Smooth muscle cell of the brain vasculature (primary cell): ENCODE measurements around the gene SFXN2.
"Not testable (repeated sequence)": the region's sequence is repeated elsewhere in the genome, so short reads cannot be mapped to it uniquely, and the experiment has no call there.

Experiments
- DNase-seq: peaks from one replicate; pipeline ENCODE4 v3.0.0-alpha.2; 2012; ENCODE audit warnings: low read depth, low spot score

Gene SFXN2

DNA sequence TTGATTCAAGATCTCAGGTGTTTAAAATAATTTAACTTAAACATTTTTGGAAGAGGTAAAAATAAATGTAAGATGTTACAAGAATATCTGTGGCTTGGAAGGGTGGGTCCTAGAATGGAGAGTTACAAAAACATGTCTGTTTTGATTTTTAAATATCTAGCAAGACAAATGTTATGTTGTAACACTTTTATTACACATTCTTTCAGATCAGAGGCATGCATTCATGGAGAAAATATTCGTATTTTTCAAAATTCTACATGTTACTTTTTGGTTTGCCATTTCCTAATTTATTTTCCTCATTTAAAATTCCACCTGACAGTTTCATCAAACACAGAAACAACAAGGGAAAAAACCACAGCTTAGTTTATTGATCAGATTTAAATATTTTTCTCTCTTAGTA lies 39.3 kb downstream of the SFXN2 start:
- DNase-seq: no peak

DNA sequence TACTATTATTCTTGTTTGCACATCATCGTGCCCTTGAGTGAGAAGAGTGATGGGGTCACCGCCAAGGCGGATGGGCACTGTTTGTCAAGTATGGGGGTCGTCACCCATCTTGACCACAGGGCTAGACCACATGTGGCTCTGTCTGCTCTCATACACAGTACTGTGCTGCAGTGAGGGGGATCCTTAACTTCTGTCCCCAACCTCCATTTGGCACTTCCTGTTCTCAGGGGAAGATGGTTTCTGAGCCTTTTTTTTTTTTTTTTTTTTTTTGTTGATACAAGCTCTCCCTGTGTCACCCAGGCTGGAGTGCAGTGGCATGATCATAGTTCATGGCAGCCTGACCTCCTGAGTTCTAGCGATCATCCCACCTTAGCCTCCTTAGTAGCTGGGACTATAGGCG lies 42.9 kb downstream of the SFXN2 start:
- no peak for DNase-seq

DNA sequence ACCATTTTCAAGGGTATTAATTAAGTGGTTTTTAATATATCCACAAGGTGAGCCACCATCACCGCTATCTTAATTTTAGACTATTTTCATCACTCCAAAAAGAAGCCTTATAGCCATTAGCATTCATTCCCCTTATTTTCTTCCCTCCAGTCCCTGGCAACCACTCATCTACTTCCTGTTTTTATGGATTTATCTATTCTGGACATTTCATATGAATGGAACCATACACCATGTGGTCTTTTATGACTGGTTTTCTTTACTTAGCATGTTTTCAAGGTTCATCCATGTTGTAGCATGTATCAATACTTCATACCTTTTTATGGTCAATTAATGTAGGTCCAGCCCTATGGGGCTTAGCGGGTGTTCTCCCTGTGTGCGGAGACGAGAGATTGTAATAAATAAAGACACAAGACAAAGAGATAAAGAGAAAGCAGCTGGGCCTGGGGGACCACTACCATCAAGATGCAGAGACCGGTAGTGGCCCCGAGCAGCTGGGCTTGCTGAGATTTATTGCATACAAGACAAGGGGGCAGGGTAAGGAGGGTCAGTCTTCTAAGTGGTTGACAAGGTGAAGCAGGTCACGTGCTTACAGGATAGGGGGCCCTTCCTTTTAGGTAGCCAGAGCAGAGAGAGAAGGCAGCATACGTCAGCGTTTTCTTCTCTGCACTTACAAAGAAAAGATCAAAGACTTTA lies 44.0 kb downstream of the SFXN2 start:
- no peak for DNase-seq

DNA sequence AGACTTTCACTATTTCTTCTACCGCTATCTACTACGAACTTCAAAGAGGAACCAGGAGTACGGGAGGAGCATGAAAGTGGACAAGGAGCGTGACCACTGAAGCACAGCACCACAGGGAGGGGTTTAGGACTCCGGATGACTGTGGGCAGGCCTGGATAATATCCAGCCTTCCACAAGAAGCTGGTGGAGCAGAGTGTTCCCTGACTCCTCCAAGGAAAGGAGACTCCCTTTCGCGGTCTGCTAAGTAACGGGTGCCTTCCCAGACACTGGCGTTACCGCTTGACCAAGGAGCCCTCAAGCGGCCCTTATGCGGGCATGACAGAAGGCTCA lies 44.5 kb downstream of the SFXN2 start:
- not testable (repeated sequence) for DNase-seq

DNA sequence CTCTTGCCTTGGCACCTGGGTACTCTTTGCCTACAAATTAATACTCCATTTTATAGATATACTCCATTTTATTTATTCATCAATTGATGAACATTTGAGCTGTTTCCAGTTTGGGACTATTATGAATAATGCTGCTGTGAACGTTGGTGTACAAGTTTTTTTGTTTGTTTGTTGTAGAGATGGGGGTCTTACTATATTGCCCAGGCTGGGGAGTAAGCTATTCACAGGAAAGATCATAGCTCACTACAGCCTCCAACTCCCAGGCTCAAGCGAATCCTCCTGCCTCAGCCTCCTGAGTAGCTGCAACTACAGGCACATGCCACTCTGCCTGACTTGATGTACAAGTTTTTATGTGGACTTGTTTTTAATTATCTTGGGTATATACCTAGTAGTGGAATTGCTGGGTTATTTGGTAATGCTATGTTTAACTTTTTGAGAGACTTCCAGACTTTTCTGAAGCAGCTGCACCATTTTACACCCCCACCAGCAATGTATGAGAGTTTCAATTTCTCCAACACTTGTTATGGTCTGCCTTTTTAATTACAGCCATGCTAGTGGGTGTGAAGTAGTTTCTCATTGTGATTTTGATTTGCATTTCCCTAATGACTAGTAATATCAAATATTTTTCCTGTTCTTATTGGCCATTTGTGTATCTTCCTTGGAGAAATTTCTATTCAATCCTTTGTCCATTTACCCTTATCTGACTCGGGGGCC lies 45.2 kb downstream of the SFXN2 start:
- no peak for DNase-seq

DNA sequence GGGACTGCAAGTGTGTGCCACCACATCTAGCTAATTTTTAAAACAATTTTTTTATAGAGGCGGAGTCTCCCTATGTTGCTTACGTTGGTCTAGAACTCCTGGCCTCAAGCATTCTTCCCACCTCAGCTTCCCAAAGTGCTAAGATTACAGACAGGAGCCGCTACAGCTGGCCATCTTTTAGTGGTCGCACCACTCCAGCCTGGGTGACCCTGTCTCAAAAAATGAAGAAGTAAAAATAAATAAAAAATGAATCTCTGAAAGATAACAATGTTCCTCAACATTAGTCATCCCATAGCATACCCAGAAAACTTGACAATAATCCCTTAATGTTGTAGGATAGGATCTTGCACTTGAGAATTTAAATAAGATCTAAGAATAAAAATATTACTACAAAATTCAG lies 47.5 kb downstream of the SFXN2 start:
- no peak for DNase-seq

DNA sequence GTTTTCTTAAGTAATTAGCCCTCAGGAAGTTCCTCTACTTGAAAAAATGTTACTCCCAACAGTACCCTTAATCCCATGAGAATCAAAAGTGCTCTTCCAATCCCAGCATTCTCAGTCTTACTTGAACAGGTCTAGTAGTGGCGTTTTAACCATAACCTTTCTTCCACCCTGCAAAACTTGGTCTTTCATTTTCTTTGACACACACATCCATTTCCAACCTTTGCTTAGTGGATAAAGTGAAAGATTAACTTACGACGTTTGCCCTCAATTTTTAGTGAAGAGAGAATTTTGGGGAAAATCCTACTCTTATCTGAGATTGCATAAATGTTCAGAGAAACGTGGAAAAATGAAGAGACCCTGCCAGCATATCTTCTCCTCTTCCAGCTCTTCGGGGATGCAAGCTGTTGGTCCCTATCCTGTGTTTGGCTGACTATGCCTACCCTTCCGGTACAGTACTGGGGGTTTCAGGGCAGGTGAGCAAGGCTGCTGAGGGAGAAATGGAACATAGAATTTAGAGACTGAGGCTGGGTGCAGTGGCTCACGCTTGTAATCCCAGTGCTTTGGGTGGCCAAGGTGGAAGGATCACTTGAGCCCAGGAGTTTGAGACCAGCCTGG lies 48.1 kb downstream of the SFXN2 start:
- no peak for DNase-seq

DNA sequence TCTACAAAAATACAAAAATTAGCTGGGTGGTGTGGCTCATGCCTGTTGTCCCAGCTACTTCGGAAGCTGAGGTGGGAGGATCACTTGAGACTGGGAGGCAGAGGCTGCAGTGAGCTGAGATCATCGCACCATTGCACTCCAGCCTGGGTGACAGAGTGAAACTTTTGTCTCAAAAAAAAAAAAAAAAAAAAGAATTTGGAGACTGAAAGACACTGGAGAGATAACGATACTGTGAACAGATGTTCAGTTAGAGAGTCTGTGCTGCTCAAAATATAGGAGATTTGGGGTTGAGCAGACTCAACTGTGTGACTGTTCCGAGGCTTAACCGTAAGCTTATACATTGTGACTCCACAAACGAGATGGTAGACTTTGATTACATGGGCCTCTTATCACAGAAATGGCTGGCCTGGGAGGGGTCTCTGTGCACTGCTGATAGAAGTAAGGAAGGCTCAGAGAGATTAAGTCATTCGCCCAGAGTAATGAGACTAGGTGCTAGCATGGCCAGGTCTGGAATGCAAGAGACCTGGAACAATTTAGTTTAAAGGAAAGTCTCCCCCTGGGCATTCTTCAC lies 48.7 kb downstream of the SFXN2 start:
- no peak for DNase-seq

DNA sequence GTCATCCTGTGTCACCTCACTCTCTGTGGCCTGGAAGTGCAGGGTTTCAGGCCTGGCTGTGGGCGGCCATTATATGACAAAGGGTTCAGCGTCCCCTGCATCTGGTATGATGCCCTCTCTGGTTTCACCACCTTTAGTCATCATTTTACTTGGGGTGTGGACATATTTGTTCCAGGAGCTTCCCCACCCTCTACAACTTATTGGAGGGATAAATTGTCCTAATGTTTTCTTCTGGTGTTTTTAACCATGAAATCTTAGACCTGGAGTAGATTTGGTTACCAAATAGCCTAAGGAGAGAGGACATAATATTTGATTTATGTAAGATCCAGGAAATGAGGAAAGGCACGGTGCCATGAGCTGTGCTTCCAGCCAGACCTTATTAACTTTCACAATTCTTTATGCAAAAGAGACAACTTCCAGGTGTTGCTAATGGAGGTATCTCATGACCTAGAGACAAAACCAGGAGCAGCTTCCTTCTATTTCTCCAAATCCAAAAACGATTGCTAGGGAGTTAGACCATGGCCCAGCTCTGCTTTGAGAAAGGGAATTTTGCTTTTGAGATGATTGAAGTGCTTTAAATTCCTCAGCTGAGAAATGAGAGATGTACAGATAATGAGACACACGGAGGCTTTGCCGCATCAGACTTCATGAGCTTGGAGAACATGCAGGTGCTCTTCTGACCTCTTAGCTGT lies 50.2 kb downstream of the SFXN2 start:
- DNase-seq: no peak

DNA sequence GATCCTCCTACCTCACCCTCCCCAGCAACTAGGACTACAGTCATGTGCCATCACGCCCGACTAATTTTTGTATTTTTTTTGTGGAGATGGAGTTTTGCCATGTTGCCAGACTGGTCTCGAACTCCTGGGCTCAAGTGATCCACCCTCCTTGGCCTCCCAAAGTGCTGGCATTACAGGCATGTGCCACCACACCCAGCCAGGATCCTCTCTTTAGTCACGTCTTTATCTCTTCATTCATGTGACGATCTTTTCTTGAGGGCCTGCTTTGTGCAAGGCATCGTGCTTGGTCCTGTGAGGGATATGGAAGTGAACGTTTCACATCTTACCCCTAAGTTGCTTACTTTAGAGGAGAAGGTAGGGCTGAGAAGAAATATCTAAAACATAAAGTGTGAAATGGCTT lies 50.9 kb downstream of the SFXN2 start:
- DNase-seq: no peak

DNA sequence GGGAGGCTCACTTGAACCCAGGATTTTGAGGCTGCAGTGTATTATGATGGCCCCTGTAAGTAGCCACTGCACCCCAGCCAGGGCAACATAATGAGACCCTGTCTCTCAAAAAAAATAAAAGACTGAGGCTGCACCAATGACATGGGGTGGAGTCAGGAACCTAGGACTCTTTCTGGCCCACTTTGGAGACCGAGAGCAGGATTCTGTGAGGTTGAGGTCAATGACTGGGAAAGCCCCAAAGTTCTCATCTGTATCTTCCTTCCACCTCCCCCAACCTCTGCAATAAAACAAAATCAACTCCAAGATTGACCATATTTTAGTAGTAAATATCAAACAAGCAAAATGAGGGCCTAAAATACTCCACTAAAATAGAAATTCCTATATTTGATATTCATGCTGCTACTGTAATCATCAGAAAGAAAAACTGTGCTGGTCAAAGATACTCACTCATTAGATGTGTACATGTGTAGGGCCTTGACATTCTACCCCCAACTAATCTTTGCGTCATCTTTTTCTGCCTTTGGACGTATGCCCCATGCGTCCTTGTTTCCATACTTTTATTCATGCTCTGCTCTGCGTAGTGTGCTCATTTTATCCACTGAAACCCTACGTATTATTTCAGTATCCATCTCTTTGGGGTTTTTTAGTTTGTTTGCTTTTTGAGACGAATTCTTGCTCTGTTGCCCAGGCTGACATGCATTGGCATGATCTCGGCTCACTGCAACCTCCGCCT lies 53.2 kb downstream of the SFXN2 start:
- no peak for DNase-seq

DNA sequence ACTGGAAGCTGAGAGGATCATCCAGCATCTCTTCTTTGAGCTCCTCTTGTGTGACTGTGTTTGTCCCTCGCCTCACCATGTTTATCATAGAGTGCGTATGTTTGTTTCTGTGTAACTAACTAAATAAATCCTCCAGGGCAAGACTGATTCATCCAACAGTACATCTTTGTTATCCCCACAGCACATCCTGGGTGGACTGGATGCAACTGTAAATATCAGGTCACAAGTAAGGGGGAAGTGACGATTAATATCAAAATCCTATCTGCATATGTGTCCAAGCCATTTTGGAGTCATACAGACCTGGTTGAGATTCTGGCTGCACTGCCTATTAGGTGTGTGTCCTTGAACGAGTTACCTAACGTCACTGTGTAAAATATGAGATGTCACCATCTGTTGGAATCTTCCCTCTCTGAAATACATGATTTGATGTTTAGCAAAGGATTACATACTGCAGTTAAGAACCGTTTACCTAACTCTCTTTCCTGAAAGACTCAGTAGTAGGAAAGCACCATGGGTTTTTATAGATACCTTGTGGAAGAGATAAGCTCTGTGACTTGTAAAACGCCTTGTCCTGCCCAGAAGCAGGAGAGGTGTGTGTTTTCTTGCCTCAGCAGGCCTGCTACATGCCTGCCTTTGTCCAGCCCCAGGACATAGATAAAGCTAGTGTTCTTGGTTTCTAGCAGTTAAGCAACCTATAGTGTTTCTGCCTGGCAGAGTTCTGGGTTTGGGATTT lies 55.1 kb downstream of the SFXN2 start:
- DNase-seq: no peak

DNA sequence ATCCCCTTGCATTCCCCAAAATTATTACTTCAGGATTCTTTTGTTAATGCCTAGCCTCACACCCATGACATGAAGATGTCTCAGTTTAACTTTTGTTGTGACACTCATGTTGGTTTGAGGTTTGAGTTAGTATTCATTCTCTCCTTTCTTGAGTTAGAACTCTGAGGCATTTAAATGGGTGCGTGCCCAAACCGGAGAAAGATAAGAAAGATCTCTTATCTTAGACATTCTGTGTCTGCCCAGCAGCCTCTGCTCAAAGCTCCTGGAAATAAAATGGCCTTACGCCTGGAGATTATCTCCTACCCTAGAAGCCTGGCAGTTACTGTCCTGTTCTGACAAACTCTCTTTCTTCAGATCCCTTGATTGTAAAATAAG lies 55.7 kb downstream of the SFXN2 start:
- no peak for DNase-seq

DNA sequence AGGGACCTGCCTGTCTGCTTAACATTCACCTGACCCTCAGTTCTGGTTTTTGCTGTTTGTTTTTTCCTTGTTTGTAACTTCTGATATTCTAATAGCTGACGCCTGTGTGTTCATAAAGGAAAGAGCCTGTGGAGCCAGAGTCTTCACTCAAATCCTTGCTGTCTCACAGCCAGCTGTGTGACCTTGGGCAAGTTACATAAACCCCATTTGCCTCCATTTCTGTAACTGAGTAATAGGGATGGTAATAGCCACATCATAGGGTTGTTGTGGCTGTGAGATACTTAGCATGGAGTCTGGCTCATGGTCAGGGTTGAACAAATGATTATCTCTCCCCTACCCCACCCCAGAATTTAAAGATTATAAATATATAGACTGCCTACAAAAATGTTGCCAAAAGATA lies 56.4 kb downstream of the SFXN2 start:
- DNase-seq: no peak

DNA sequence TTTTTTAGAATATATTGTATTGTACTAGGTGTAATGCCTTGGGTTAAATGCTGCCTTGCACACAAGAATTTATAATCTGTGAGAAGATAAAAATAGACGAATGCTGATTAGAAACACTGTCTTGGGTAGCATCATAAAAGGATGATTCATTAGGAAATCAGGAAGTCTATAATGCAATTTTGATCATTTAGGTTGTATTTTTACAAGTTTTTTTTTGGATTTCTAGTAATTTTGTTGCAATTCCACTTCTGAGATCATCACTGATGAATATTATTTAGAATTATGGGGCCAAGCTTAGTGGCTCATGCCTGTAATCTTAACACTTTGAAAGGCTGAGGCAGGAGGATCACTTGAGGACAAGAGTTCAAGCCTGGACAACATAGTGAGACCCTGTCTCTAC lies 58.9 kb downstream of the SFXN2 start:
- no peak for DNase-seq

DNA sequence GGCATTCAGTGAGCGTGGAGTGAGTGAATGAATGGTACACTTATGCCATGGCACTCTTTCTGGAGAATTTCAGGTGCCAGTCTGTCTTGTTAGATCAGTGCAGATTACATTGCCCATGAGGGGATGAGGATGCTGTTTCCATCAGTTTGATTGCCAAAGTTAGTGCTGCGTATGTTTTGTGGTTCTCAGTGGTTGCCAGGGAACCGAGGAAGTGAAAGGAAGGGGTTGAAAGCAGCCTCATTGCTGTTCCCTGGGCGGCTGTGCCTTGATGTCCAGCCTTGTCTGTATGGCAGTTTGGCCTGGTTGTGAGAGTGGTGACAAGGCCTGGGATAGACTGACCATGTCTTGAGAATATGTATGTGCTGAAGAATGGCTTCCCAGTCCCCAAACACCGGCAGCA lies 59.5 kb downstream of the SFXN2 start:
- DNase-seq: no peak

DNA sequence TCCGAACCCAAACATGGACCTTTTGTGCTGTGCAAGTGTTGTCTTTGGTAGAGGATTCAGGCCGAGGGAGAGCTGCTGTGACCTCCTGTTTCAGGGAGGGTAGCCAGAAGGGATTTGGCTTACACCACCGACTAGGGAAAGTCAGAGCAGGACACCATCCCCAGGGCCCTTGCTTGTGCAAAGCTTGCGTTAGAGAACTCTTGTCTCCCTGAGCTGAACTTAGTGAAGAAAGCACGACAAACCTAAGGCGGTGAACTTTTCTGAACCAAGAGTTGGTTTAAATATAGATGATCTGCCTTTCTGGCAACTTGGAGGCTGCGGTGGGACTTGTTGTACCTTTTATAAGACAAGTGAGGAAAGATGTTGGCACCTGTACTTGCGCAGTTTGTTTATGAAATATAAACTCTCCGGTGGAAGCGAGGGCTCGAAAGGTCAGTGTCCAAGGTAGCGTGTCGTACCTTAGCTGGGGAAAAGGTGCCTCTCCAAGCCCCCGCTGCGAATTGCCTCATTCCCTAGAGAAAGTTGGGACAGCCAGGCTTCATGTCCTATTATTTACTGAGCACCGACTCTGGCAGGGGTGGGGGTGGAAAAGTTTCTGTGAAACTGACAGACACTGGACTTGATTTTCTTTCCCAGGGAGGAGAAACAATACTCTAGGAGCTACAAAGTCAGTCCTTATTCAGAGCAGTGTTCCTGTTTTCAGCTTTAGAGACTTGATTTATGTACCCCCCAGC lies 60.9 kb downstream of the SFXN2 start:
- DNase-seq: no peak

DNA sequence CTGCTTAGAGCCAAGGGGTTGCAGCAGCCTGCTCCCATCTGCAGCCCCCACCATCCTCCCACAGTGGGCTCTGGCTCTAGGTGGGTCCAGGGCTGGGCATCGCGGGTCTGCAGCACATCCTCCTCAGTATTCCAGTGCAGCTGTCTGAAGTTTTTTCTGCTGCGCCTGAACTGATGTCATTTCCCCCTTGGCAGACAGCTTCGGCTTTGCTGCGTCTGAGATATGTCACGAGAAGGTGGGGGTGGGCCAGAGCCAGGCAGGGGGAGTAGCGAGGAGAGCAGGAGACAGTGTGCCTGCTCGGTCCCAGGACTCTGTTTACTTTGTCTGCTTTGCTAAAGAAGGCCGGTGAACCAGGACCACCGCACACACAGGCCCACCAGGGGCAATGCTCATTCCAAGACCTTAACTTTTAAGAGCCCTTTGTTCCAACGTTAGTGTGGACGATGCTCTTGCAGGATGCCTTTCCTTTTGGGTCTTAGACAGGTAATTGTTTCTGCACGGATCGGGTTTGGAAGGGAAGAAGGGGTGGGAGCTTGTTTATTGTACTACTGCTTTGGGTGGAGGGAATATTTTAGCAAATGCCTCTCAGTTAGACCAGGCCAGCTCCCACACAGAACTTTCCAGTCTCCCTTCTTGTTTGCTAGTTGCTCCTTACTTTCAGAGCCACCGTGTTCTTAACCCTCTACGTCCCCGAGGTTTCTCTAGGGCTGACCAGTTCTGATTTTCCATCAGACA lies 61.7 kb downstream of the SFXN2 start:
- no peak for DNase-seq

DNA sequence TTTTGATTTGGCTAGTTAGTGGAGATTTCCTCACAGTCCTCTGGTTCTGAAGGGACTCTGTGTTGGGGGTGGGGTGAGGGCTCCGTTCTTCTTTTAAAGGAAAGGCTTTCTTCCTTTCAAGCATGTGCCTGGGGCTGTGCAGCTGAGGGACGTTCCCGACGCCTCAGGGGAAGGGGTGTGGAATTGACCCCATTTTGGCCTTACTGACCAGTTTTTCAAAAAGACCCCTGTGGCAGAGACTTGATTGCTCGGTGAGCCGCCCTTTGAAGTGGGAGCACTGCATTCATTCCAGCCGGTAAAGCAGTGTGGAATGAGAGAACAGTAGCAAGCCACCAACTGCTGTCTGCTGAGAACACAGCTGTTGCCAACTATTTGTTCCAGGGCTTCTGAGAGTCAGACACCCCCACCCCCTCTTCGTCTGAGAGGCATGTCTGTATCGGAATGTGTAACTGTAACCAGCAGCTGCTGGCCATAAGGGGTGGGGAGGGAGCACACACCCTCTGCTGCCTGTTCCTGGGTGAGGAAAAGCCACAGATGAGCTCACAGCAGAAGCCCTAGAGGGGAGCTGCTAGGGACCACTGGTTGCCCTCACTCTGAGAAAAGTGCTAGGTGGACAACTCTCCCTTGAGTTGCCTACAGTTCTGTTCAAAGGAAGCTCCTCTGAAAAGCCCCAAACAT lies 62.5 kb downstream of the SFXN2 start:
- peak; percentile 88 for DNase-seq
